Left kidney (tissue), 2 donors: ENCODE data around the gene GTPBP6. TPM values are rescaled to one million over a fixed set of nuclear protein-coding genes. Genes with fewer than 3 reads are reported as not detected.
"Not testable (repeated sequence)": the region's sequence is repeated elsewhere in the genome, so short reads cannot be mapped to it uniquely, and the experiment has no call there.

Source experiments
- DNase-seq: peaks from one replicate; pipeline ENCODE4 v3.0.0-alpha.2; 2013
- polyA plus RNA-seq: library from polyadenylated mRNA; unstranded; fragments of 120-200 nt; gene quantifications from one replicate; pipeline ENCODE4 v1.2.1, GENCODE V29; 2013; ENCODE audit not compliant: insufficient read length

Gene GTPBP6
- polyA plus RNA-seq, 1 donor, result 40.7 TPM

GRCh38 chrX:270848-271367, 47.7 kb downstream of the GTPBP6 start:
- no peak for DNase-seq

- no peak for DNase-seq
Measured at GRCh38 chrX:267771-268261, 50.8 kb downstream of the GTPBP6 start.

- DNase-seq, result no peak
Measured at GRCh38 chrX:265502-265901, 53.1 kb downstream of the GTPBP6 start.

- DNase-seq, result no peak
Measured at GRCh38 chrX:264634-265455, 53.8 kb downstream of the GTPBP6 start.

- DNase-seq, result not testable (repeated sequence)
Measured at GRCh38 chrX:264006-264405, 54.6 kb downstream of the GTPBP6 start.

- DNase-seq, result no peak
Measured at GRCh38 chrX:262381-262909, 56.2 kb downstream of the GTPBP6 start.

DNA sequence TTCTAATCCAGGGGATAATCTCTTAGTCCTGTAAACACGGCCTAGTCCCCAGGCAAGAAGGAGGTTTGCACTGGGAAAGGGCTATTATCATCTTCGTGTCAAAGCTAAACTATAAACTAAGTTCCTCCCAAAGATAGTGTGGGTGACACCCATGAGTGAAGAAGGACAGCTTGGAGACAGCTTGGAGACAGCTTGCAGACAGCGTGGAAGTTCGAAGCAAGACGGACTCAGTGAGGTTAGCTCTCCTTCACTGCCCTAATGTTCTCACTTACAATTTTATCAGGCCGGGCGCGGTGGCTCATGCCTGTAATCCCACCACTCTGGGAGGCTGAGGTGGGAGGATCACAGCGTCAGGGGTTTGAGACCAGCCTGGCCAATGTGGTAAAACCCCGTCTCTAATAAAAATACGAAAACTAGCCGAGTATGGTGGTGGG, 56.7 kb downstream of the GTPBP6 start:
- no peak for DNase-seq

- DNase-seq, result peak; percentile 57
Measured at GRCh38 chrX:261167-261918, 57.3 kb downstream of the GTPBP6 start.

DNA sequence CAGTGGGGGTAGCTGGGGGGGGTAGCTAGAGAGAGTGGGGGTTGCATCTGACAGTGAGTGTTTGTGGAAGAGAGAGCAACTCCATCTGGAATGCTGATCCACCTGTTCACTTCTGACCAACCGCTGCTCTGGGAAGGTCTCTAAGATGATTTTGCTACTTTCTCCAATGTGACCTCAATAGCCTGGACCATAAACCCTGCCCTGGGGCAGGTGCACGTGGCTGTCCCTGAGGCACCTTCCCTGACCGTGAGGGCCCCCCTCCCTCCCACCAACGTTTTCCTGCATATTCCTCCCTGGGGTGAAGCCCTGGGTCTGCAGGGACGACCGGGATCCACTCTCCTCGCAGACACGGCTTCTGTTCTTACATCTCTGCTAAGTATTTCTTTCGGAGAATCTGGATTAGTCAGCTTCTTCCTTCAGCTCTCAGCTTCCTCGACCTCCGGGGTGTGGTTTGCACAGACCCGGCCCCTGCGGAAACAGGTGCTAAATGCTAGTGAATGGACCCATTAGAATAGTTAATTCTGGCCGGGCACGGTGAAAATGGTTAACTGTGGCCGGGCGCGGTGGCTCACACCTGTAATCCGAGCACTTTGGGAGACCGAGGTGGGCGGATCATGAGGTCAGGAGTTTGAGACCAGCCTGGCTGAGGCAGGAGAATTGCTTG, 58.8 kb downstream of the GTPBP6 start:
- no peak for DNase-seq

DNA sequence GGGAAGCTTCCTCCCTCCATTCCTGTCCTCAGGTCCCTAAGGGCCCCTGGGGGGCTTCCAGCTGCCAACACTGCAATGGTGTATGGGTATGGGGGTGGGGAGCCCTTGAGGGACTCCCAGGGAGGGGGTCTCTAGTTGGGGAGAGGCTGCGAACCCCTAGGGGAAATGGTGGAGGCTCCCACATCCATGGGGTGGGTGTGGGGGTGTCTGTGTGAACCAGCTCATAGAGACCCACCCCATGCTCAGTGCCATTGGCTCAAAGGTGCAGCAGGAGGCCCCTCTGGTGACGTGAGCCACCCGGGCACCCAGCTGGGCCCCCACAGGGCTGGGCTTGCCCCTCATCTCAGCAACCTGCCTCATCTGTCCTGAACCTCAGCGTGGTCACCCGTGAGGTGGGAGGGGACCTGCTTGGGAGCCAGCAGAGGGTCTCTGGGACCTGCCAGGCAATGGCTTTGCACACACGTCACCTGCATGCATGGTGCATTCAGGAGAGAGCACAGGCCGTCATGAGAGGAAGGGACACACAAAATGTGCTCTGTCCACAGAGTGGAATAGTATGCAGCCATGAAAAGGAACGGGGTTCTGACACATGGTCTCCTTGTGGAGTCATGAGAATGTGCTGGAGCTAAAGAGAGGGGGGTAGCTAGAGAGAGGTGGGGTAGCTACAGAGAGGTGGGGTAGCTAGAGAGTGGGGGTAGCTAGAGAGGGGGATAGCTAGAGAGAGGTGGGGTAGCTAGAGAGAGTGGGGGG, 60.1 kb downstream of the GTPBP6 start:
- DNase-seq, result no peak

GRCh38 chrX:257681-258289, 60.8 kb downstream of the GTPBP6 start:
- DNase-seq, result no peak

DNA sequence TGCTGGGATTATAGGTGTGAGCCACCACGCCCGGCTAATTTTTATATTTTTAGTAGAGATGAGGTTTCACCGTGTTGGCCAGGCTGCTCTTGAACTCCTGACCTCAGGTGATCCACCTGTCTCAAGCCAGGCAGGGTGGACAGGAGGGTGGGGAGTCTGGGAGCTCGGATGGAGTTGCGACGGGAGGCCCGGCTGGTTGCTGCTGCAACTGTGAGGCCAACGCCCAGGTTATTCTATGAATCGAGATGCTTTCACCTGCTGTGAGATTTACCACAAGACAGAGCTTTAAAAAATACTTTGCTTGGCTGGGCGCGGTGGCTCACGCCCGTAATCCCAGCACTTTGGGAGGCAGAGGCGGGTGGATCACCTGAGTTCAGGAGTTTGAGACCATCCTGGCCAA, 61.5 kb downstream of the GTPBP6 start:
- DNase-seq, result not testable (repeated sequence)

- no peak for DNase-seq
Measured at GRCh38 chrX:255923-256331, 62.7 kb downstream of the GTPBP6 start.

Other genes starting within 250 kb of the GTPBP6 start
- 34.9 TPM for gene PLCXD1, start 37.4 kb downstream of the GTPBP6 start, polyA plus RNA-seq
- 21.8 TPM for gene PPP2R3B, start 68.1 kb upstream of the GTPBP6 start, polyA plus RNA-seq